B cell (primary cell): ENCODE results near the gene ARFGAP3. TPM values are rescaled to one million over a fixed set of nuclear protein-coding genes. Genes with fewer than 3 reads are reported as not detected.

Experiments
- ATAC-seq: fragments of 200-7000 bp; cut with Tn5 transposase; one replicate; pipeline ENCODE4 v1.10.0; 2021; ENCODE audit warnings: low read depth, mild to moderate bottlenecking, moderate number of reproducible peaks, moderate library complexity
- CTCF ChIA-PET: fragments of 350-600 bp; sonication (Branson Sonifier 250); formaldehyde crosslinking; loops from one replicate; lab custom pipeline; 2021; ENCODE audit warnings: antibody characterized with exemption, inconsistent platforms; lab: Charles Lee
- POLR2A ChIA-PET: fragments of 350-600 bp; sonication (Branson Sonifier 250); formaldehyde crosslinking; loops from one replicate; lab custom pipeline; 2021; ENCODE audit warnings: antibody characterized with exemption; lab: Charles Lee
- DNase-seq: peaks from one replicate; pipeline ENCODE4 v3.0.0; 2013
- H2AFZ ChIP-seq: 2 replicates; pipeline ENCODE4 v1.6.1; 2012; ENCODE audit warnings: mild to moderate bottlenecking, low read depth, low read length; ENCODE audit not compliant: insufficient read depth, poor library complexity, severe bottlenecking
- H3K27ac ChIP-seq, 2 donors: 1 replicate in 1 of 2; 2 replicates in 1 of 2; pipeline ENCODE4 v1.5.1; 2012 to 2013; ENCODE audit warnings: low read length in 2 of 2, mild to moderate bottlenecking in 2 of 2, moderate library complexity in 1 of 2
- H3K27me3 ChIP-seq, 4 experiments: fragments of 200-600 bp in 1 of 4; sonication (generic) in 1 of 4; replicated peaks in 1 of 4; 1 replicate in 2 of 4; 2 replicates in 2 of 4; pipeline versions ENCODE4 v1.6.1 to v1.7.0; 2013 to 2016; ENCODE audit warnings: low read length in 3 of 4, mild to moderate bottlenecking in 2 of 4, mixed read lengths in 1 of 4, moderate library complexity in 1 of 4; ENCODE audit not compliant: insufficient read depth in 4 of 4, control insufficient read depth in 3 of 4; ENCODE audit errors: control extremely low read depth in 1 of 4
- H3K36me3 ChIP-seq, 2 experiments: replicated peaks in 1 of 2; 1 replicate in 1 of 2; 2 replicates in 1 of 2; pipeline versions ENCODE4 v1.6.1 to v1.7.1; 2013; ENCODE audit warnings: low read length in 1 of 2; ENCODE audit not compliant: insufficient read depth in 2 of 2, control insufficient read depth in 1 of 2; ENCODE audit errors: control extremely low read depth in 1 of 2, extremely low read depth in 1 of 2
- H3K4me1 ChIP-seq, 2 donors: fragments of 200-600 bp in 1 of 2; sonication (generic) in 1 of 2; 1 replicate in 1 of 2; 2 replicates in 1 of 2; pipeline versions ENCODE4 v1.5.1 to v1.6.1; 2013 to 2017; ENCODE audit warnings: low read length in 2 of 2; ENCODE audit not compliant: control insufficient read depth in 2 of 2, insufficient read depth in 2 of 2
- H3K4me2 ChIP-seq: replicated peaks from 2 replicates; pipeline ENCODE3; 2012; ENCODE audit warnings: mild to moderate bottlenecking, low read depth, low read length; ENCODE audit not compliant: poor library complexity, severe bottlenecking
- H3K4me3 ChIP-seq, 5 experiments: fragments of 200-600 bp in 1 of 5; sonication (generic) in 1 of 5; 1 replicate in 3 of 5; 2 replicates in 2 of 5; pipeline versions ENCODE4 v1.5.1 to v1.7.0; 2011 to 2016; ENCODE audit warnings: low read length in 4 of 5, mild to moderate bottlenecking in 4 of 5, low read depth in 2 of 5, control low read depth in 1 of 5, moderate library complexity in 1 of 5; ENCODE audit not compliant: insufficient read depth in 1 of 5; ENCODE audit errors: control extremely low read depth in 1 of 5, extremely low read depth in 1 of 5
- H3K79me2 ChIP-seq: fragments of 200-600 bp; sonication (generic); one replicate; pipeline ENCODE4 v1.6.0; 2016; ENCODE audit warnings: low read length; ENCODE audit not compliant: control insufficient read depth, insufficient read depth
- H3K9ac ChIP-seq: fragments of 200-600 bp; sonication (generic); 2 replicates; pipeline ENCODE4 v1.6.1; 2017; ENCODE audit warnings: mild to moderate bottlenecking, low read length, moderate library complexity
- H3K9me3 ChIP-seq, 3 donors: one replicate each; pipeline versions ENCODE4 v1.6.1 to v1.7.1; 2013; ENCODE audit warnings: low read length in 2 of 3; ENCODE audit not compliant: control insufficient read depth in 2 of 3, insufficient read depth in 1 of 3; ENCODE audit errors: control extremely low read depth in 1 of 3
- H4K20me1 ChIP-seq: 2 replicates; pipeline ENCODE4 v1.6.0; 2012; ENCODE audit warnings: mild to moderate bottlenecking, low read length; ENCODE audit not compliant: insufficient read depth, control insufficient read depth, poor library complexity, severe bottlenecking
- H3K27ac Mint-ChIP-seq: one replicate; pipeline ENCODE4 v1.8.0; 2021; ENCODE audit warnings: mixed read lengths
- H3K27me3 Mint-ChIP-seq: one replicate; pipeline ENCODE4 v1.8.0; 2021; ENCODE audit warnings: mixed read lengths
- H3K4me1 Mint-ChIP-seq: one replicate; pipeline ENCODE4 v1.8.0; 2021; ENCODE audit warnings: mixed read lengths
- H3K4me3 Mint-ChIP-seq: one replicate; pipeline ENCODE4 v1.8.0; 2021; ENCODE audit warnings: mixed read lengths
- H3K9me3 Mint-ChIP-seq: one replicate; pipeline ENCODE4 v1.8.0; 2022; ENCODE audit warnings: mixed read lengths; ENCODE audit not compliant: insufficient read depth
- CTCF ChIP-seq: fragments of 200-600 bp; IDR thresholded peaks from one replicate; pipeline ENCODE4 v1.8.0; 2022; ENCODE audit warnings: antibody characterized with exemption, mild to moderate bottlenecking
- EZH2 ChIP-seq: IDR thresholded peaks from 2 replicates; pipeline ENCODE4 v1.6.1; 2012; ENCODE audit warnings: borderline replicate concordance, low read depth, mild to moderate bottlenecking, moderate library complexity, low read length; ENCODE audit not compliant: insufficient read depth, poor library complexity, severe bottlenecking
- WGBS: methylation state at CpG from one replicate; pipeline ENCODE4 v1.1.5; 2013; ENCODE audit warnings: missing lambda C conversion rate; ENCODE audit not compliant: insufficient coverage; 5-methylcytosine and 5-hydroxymethylcytosine counted together
- intact Hi-C: fragments of 100-400 bp; cut with micrococcal nuclease; formaldehyde crosslinking; loops from one replicate; pipeline ENCODE4 v1.10.0; 2022
- polyA plus RNA-seq: library from polyadenylated mRNA; depleted of rRNA; stranded (reverse); fragments of >200 nt; gene quantifications from 2 replicates; pipeline ENCODE4 v1.2.3, GENCODE V29; 2012
- total RNA-seq, 2 donors: library from RNA; stranded (reverse); fragments of 120-200 nt in 1 of 2; gene quantifications; 1 replicate in 1 of 2; 2 replicates in 1 of 2; pipeline versions ENCODE4 v1.2.3 to v1.2.4, GENCODE V29; 2013 to 2022

The ARFGAP3 gene
- total and polyA plus RNA-seq, 2 donors (not counting 1 experiment from before 2014, with no cell fraction given), result 10.7 to 33.2 TPM

GRCh38 chr22:42892571-42893316 lies 35.7 kb upstream of the ARFGAP3 start:
- H3K36me3 ChIP-seq, result peaks cover 0 to 28% of the 10 kb centered on the region in 2 experiments
- peak overlapping the region; percentile 16 to 80 for H3K27ac ChIP-seq
- H3K9me3 ChIP-seq, result no peaks in the 10 kb centered on the region
- Mint-ChIP-seq H3K4me1 (peaks cover 78% of the 10 kb centered on the region), H3K9me3 (no peaks in the 10 kb centered on the region), H3K27ac (peak overlapping the region; percentile 78), H3K4me3 (no peak overlapping the region), H3K27me3 (no peaks in the 10 kb centered on the region)
- H4K20me1 ChIP-seq, result peaks cover 5% of the 10 kb centered on the region
- POLR2A ChIA-PET, result no interaction called here
- H3K4me1 ChIP-seq, result peaks cover 57 to 94% of the 10 kb centered on the region in 2 donors
- no peak overlapping the region for H3K9ac ChIP-seq
- no peak overlapping the region for H3K4me3 ChIP-seq
- H3K4me2 ChIP-seq, result peak overlapping the region; percentile 34
- no peaks in the 10 kb centered on the region for H3K27me3 ChIP-seq
- WGBS, result 57% methylated on average over 10 of the region's 10 CpGs
- DNase-seq (peak; percentile 33), ATAC-seq (no peak)
- intact Hi-C loops, result loop anchor here (5.0 kb wide), 1 partner anchor 40 kb away; no protein-coding TSS in a partner anchor
- CTCF ChIA-PET, result interaction anchor here (0.5 to 1.7 kb wide), 3 partner anchors 10 to 215 kb away, joined by 6 to 7 read pairs (median 7); no protein-coding TSS in a partner anchor
- TF ChIP-seq EZH2, result no peak
- H2AFZ ChIP-seq, result no peak overlapping the region
- H3K79me2 ChIP-seq, result peaks cover 22% of the 10 kb centered on the region

- Histone ChIP-seq H3K27ac (peak overlapping the region in 1 of 2 donors; percentile 80), H3K4me3 (no peak overlapping the region), H3K9me3 (no peaks in the 10 kb centered on the region), H2AFZ (no peak overlapping the region), H3K79me2 (peaks cover 16% of the 10 kb centered on the region), H3K36me3 (peaks cover 0 to 34% of the 10 kb centered on the region in 2 experiments), H4K20me1 (no peaks in the 10 kb centered on the region), H3K4me2 (peak overlapping the region; percentile 7), H3K9ac (no peak overlapping the region), H3K4me1 (peaks cover 57 to 91% of the 10 kb centered on the region in 2 donors), H3K27me3 (no peaks in the 10 kb centered on the region)
- Mint-ChIP-seq H3K27ac (peak overlapping the region; percentile 78), H3K4me1 (peaks cover 78% of the 10 kb centered on the region), H3K4me3 (no peak overlapping the region), H3K9me3 (no peaks in the 10 kb centered on the region), H3K27me3 (no peaks in the 10 kb centered on the region)
- TF ChIP-seq EZH2, result no peak
- TF ChIP-seq CTCF, result no peak
- intact Hi-C loops, result loop anchor here (5.0 kb wide), 1 partner anchor 40 kb away; no protein-coding TSS in a partner anchor
- WGBS, result 63% methylated on average over 9 of the region's 9 CpGs
- CTCF ChIA-PET, result interaction anchor here (1.1 to 1.7 kb wide), 2 partner anchors 10 to 24 kb away, joined by 7 read pairs; no protein-coding TSS in a partner anchor
- ATAC-seq (no peak), DNase-seq (no peak)
- POLR2A ChIA-PET, result no interaction called here
These were observed 35.1 kb upstream of the ARFGAP3 start for GRCh38 chr22:42892156-42892555.
